HepG2 (cell line): ENCODE data around the gene DUSP9. TPM values are rescaled to one million over a fixed set of nuclear protein-coding genes. Genes with fewer than 3 reads are reported as not detected.

Source experiments
- BRD4 ChIP-seq: sonication (generic); formaldehyde crosslinking; IDR thresholded peaks from 2 replicates; pipeline ENCODE4 v1.4.0; 2020; ENCODE audit warnings: missing genetic modification reagents
- CBX1 ChIP-seq: IDR thresholded peaks from one replicate; pipeline ENCODE4 v1.6.1; 2016; ENCODE audit warnings: antibody characterized with exemption, low read depth
- HMG20A ChIP-seq: IDR thresholded peaks from 2 replicates; pipeline ENCODE4 v1.6.1; 2016; ENCODE audit warnings: borderline replicate concordance
- KAT8 ChIP-seq: IDR thresholded peaks from 2 replicates; pipeline ENCODE4 v1.6.1; 2016; ENCODE audit warnings: missing genetic modification reagents, missing compliant biosample characterization
- NBN ChIP-seq: fragments of 450-650 bp; conservative IDR thresholded peaks from 2 replicates; pipeline ENCODE4 v1.6.1; 2017
- PCBP1 ChIP-seq: fragments of 200-400 bp; formaldehyde crosslinking; IDR thresholded peaks from 2 replicates; pipeline ENCODE4 v1.6.1; 2017; ENCODE audit warnings: mild to moderate bottlenecking, low read depth, low read length, borderline replicate concordance
- PHB2 ChIP-seq: fragments of 450-650 bp; IDR thresholded peaks from 2 replicates; pipeline ENCODE4 v1.6.1; 2018; ENCODE audit not compliant: partially characterized antibody
- ZNF225 ChIP-seq: sonication (generic); formaldehyde crosslinking; IDR thresholded peaks from 2 replicates; pipeline ENCODE4 v1.4.0; 2020; ENCODE audit warnings: mild to moderate bottlenecking, missing genetic modification reagents
- polyA plus RNA-seq, 8 experiments: library from polyadenylated mRNA; depleted of rRNA in 3 of 8; stranded (reverse) in 7 of 8; unstranded in 1 of 8; fragments of >200 nt; fragmentation: Illumina TruSeq in 4 of 8; extraction: Trizol in 4 of 8; gene quantifications; 2 replicates each; pipeline versions ENCODE4 v1.2.1 to v1.2.3, GENCODE V29; 2011 to 2016; ENCODE audit warnings: low read depth in 4 of 8, missing spikeins in 1 of 8, mixed read lengths in 1 of 8; ENCODE audit not compliant: insufficient read depth in 1 of 8
- total RNA-seq, 5 experiments: library from RNA; depleted of rRNA; stranded (reverse); fragments of >200 nt; fragmentation: Illumina TruSeq; extraction: Trizol; gene quantifications; 2 replicates each; pipeline ENCODE4 v1.2.3, GENCODE V29; 2016; ENCODE audit warnings: low read depth in 1 of 5
- TF ChIP-seq, protein P1 (sequence below): sonication (generic); formaldehyde crosslinking; IDR thresholded peaks from 2 replicates; pipeline ENCODE4 v1.4.0; 2020; ENCODE audit warnings: missing genetic modification reagents, borderline replicate concordance
- TF ChIP-seq, protein P2 (sequence below): sonication (generic); formaldehyde crosslinking; IDR thresholded peaks from 2 replicates; pipeline ENCODE4 v1.4.0; 2020; ENCODE audit warnings: missing genetic modification reagents
- TF ChIP-seq, protein P3 (sequence below): sonication (generic); formaldehyde crosslinking; IDR thresholded peaks from 2 replicates; pipeline ENCODE4 v1.4.0; 2020; ENCODE audit warnings: missing genetic modification reagents
- TF ChIP-seq, protein P4 (sequence below): sonication (generic); formaldehyde crosslinking; IDR thresholded peaks from 2 replicates; pipeline ENCODE4 v1.4.0; 2020; ENCODE audit warnings: mild to moderate bottlenecking, missing genetic modification reagents
- TF ChIP-seq, protein P5 (sequence below): sonication (generic); formaldehyde crosslinking; IDR thresholded peaks from 2 replicates; pipeline ENCODE4 v1.5.0; 2020; ENCODE audit warnings: missing genetic modification reagents, mild to moderate bottlenecking, borderline replicate concordance
- TF ChIP-seq, protein P6 (sequence below): sonication (generic); formaldehyde crosslinking; IDR thresholded peaks from 2 replicates; pipeline ENCODE4 v1.8.1; 2022; ENCODE audit warnings: low read depth, mild to moderate bottlenecking, missing genetic modification reagents

The DUSP9 gene
- total and polyA plus RNA-seq, 2 of the 13 experiments (the other 11 are each of a cell fraction or from before 2014, with no cell fraction given), result 235 to 435 TPM

DNA sequence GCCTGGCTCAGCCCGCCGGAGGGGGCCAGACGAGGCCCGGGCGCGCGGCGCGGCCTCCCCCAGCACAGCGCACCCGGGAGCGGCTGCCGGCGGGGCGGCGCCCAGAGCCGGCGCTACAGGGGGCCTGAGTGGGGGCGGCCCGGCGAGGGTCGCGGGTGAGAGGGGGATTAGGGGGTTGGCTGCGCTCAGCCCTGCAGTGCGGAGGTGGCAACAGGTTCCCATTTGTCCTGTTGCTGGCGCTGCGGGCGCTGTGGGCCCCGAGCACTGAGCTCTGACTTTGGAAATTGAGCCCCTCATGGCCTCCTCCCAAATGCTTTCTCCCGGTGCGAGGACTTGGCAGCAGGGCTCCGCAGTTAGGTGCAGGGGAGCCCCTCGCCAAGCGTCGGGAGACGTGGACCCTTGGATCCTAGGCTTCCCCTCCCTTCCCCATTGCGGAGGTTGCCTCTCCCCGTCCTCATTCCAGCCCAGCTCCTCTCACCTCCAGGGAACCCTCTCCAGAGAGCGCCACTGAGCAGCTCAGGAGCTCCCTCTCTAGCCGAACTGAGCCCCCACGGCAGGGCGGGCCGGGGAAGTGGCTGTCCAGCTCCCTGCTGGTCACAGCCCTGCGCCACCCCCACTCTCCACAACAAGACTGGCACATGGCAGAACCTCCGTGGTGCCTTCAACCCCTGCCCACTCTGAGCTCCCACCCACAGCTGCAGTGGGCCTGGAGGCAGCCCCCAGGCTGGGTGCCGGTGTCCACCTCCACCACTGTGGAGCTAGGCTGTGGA is 2.5 kb upstream of the DUSP9 start (continued):
- TF ChIP-seq, protein P1, sequence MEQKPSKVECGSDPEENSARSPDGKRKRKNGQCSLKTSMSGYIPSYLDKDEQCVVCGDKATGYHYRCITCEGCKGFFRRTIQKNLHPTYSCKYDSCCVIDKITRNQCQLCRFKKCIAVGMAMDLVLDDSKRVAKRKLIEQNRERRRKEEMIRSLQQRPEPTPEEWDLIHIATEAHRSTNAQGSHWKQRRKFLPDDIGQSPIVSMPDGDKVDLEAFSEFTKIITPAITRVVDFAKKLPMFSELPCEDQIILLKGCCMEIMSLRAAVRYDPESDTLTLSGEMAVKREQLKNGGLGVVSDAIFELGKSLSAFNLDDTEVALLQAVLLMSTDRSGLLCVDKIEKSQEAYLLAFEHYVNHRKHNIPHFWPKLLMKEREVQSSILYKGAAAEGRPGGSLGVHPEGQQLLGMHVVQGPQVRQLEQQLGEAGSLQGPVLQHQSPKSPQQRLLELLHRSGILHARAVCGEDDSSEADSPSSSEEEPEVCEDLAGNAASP (CRISPR knock-in tag), result no peak
- TF ChIP-seq PCBP1 (no peak), HMG20A (CRISPR knock-in tag) (no peak), CBX1 (no peak), KAT8 (CRISPR knock-in tag) (no peak), ZNF225 (CRISPR knock-in tag) (no peak), NBN (no peak), PHB2 (no peak), BRD4 (CRISPR knock-in tag) (peak; percentile 36; the same call in 1 of the 2 replicates)
- TF ChIP-seq, protein P2, sequence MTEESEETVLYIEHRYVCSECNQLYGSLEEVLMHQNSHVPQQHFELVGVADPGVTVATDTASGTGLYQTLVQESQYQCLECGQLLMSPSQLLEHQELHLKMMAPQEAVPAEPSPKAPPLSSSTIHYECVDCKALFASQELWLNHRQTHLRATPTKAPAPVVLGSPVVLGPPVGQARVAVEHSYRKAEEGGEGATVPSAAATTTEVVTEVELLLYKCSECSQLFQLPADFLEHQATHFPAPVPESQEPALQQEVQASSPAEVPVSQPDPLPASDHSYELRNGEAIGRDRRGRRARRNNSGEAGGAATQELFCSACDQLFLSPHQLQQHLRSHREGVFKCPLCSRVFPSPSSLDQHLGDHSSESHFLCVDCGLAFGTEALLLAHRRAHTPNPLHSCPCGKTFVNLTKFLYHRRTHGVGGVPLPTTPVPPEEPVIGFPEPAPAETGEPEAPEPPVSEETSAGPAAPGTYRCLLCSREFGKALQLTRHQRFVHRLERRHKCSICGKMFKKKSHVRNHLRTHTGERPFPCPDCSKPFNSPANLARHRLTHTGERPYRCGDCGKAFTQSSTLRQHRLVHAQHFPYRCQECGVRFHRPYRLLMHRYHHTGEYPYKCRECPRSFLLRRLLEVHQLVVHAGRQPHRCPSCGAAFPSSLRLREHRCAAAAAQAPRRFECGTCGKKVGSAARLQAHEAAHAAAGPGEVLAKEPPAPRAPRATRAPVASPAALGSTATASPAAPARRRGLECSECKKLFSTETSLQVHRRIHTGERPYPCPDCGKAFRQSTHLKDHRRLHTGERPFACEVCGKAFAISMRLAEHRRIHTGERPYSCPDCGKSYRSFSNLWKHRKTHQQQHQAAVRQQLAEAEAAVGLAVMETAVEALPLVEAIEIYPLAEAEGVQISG (CRISPR knock-in tag), result 0 out of 2 replicates have a peak, but pooled peaks have one; percentile 33
- TF ChIP-seq, protein P3, sequence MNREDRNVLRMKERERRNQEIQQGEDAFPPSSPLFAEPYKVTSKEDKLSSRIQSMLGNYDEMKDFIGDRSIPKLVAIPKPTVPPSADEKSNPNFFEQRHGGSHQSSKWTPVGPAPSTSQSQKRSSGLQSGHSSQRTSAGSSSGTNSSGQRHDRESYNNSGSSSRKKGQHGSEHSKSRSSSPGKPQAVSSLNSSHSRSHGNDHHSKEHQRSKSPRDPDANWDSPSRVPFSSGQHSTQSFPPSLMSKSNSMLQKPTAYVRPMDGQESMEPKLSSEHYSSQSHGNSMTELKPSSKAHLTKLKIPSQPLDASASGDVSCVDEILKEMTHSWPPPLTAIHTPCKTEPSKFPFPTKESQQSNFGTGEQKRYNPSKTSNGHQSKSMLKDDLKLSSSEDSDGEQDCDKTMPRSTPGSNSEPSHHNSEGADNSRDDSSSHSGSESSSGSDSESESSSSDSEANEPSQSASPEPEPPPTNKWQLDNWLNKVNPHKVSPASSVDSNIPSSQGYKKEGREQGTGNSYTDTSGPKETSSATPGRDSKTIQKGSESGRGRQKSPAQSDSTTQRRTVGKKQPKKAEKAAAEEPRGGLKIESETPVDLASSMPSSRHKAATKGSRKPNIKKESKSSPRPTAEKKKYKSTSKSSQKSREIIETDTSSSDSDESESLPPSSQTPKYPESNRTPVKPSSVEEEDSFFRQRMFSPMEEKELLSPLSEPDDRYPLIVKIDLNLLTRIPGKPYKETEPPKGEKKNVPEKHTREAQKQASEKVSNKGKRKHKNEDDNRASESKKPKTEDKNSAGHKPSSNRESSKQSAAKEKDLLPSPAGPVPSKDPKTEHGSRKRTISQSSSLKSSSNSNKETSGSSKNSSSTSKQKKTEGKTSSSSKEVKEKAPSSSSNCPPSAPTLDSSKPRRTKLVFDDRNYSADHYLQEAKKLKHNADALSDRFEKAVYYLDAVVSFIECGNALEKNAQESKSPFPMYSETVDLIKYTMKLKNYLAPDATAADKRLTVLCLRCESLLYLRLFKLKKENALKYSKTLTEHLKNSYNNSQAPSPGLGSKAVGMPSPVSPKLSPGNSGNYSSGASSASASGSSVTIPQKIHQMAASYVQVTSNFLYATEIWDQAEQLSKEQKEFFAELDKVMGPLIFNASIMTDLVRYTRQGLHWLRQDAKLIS (CRISPR knock-in tag), result 0 out of 2 replicates have a peak, but pooled peaks have one; percentile 82
- TF ChIP-seq, protein P4, sequence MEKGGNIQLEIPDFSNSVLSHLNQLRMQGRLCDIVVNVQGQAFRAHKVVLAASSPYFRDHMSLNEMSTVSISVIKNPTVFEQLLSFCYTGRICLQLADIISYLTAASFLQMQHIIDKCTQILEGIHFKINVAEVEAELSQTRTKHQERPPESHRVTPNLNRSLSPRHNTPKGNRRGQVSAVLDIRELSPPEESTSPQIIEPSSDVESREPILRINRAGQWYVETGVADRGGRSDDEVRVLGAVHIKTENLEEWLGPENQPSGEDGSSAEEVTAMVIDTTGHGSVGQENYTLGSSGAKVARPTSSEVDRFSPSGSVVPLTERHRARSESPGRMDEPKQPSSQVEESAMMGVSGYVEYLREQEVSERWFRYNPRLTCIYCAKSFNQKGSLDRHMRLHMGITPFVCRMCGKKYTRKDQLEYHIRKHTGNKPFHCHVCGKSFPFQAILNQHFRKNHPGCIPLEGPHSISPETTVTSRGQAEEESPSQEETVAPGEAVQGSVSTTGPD (CRISPR knock-in tag), result no peak
- TF ChIP-seq, protein P5, sequence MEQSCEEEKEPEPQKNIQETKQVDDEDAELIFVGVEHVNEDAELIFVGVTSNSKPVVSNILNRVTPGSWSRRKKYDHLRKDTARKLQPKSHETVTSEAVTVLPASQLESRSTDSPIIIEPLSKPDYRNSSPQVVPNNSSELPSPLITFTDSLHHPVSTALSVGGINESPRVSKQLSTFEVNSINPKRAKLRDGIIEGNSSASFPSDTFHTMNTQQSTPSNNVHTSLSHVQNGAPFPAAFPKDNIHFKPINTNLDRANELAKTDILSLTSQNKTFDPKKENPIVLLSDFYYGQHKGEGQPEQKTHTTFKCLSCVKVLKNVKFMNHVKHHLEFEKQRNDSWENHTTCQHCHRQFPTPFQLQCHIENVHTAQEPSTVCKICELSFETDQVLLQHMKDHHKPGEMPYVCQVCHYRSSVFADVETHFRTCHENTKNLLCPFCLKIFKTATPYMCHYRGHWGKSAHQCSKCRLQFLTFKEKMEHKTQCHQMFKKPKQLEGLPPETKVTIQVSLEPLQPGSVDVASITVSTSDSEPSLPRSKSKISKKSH, result no peak
- TF ChIP-seq, protein P6, sequence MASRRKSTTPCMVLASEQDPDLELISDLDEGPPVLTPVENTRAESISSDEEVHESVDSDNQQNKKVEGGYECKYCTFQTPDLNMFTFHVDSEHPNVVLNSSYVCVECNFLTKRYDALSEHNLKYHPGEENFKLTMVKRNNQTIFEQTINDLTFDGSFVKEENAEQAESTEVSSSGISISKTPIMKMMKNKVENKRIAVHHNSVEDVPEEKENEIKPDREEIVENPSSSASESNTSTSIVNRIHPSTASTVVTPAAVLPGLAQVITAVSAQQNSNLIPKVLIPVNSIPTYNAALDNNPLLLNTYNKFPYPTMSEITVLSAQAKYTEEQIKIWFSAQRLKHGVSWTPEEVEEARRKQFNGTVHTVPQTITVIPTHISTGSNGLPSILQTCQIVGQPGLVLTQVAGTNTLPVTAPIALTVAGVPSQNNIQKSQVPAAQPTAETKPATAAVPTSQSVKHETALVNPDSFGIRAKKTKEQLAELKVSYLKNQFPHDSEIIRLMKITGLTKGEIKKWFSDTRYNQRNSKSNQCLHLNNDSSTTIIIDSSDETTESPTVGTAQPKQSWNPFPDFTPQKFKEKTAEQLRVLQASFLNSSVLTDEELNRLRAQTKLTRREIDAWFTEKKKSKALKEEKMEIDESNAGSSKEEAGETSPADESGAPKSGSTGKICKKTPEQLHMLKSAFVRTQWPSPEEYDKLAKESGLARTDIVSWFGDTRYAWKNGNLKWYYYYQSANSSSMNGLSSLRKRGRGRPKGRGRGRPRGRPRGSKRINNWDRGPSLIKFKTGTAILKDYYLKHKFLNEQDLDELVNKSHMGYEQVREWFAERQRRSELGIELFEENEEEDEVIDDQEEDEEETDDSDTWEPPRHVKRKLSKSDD (CRISPR knock-in tag), result no peak
